Ishikawa (cell line): ENCODE results near the gene MPI.

ENCODE experiments used
- CEBPB ChIP-seq: IDR thresholded peaks from 2 replicates; pipeline ENCODE4 v1.6.1; 2012
- CREB1 ChIP-seq: IDR thresholded peaks from 2 replicates; pipeline ENCODE4 v1.6.1; 2012; ENCODE audit warnings: low read depth
- EP300 ChIP-seq: IDR thresholded peaks from 2 replicates; pipeline ENCODE4 v1.6.1; 2012; ENCODE audit warnings: borderline replicate concordance
- MAX ChIP-seq: IDR thresholded peaks from 2 replicates; pipeline ENCODE4 v1.6.1; 2012
- NFIC ChIP-seq: IDR thresholded peaks from 2 replicates; pipeline ENCODE4 v1.6.1; 2012
- RAD21 ChIP-seq: IDR thresholded peaks from 2 replicates; pipeline ENCODE4 v1.6.1; 2012; ENCODE audit warnings: low read depth
- REST ChIP-seq: IDR thresholded peaks from 2 replicates; pipeline ENCODE4 v1.6.1; 2012; ENCODE audit warnings: low read depth, mild to moderate bottlenecking
- TAF1 ChIP-seq: IDR thresholded peaks from 2 replicates; pipeline ENCODE4 v1.6.1; 2012; ENCODE audit warnings: low read depth, mild to moderate bottlenecking
- USF1 ChIP-seq: IDR thresholded peaks from 2 replicates; pipeline ENCODE4 v1.6.1; 2012
- YY1 ChIP-seq: IDR thresholded peaks from 2 replicates; pipeline ENCODE4 v1.6.1; 2012; ENCODE audit warnings: low read depth

- TF ChIP-seq CEBPB (no peak), USF1 (no peak), EP300 (no peak), MAX (no peak), YY1 (no peak), TAF1 (no peak), RAD21 (no peak), NFIC (no peak), REST (no peak), CREB1 (no peak)
Measured at GRCh38 chr15:74854453-74855022, 35.3 kb upstream of the MPI start.
